ENCODE results near the gene CAPN15.
"Not testable (repeated sequence)": the region's sequence is repeated elsewhere in the genome, so short reads cannot be mapped to it uniquely, and the experiment has no call there.

CAPN15 gene

DNA sequence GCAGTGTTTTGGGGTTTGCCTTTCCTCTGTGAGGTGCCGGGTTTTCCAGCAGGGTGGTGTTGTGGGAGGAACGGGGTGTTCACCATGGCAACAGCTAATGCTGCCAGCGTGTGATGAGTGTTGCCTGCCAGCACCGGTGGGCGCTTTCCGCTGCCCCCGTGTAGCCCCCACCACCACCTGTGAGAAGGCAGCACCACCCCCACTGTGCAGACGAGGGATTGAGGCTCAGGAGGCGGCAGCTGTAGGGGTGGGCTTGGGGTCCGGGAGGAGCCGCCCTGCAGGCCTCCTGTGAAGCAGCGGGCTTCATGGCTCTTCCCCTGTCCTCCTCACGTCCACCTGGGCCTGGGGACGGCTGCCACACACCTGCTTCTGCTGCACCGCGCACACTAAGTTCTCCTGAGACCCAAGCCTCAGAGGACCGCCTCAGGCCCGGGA is 67.6 kb downstream of the CAPN15 start:
- no peak for DNase-seq

DNA sequence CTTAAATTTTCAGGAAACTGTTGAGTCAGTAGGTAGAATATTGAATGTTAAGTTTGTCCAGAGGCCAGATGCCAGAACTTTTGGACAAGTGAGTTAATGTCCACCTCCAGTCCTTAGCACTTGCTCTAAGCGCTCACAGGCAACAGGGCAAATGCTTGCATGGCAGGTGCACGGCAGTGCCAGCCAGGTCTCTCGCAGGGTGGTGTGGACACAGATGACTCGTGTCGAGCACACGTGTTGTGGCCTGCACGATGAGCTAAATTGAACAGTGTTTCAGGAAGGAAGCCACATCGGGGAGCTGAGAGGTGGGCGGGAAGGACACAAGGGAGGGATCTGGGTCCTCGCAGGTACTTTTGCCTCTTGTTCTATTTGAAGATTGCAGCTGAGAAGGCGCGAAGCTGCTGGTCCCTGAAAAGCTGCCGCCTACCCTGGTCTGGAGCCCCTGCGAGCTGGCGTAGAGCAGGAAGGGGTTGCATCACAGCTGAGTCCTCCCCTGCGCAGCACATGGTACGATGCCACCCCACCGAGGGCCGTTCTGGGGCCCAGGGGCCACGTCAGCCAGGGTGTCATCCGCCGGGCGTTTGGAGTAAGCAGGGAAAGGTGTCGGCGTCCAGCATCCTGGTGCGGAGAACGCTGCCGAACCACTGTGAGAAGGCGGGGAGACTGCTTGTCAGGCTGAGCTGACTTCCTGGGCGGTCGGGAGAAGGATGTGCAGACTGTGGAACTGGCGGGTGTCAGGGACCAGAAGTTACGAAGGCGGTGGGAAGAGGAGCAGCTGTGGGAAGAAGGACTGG is 68.6 kb downstream of the CAPN15 start:
- DNase-seq: no peak

DNA sequence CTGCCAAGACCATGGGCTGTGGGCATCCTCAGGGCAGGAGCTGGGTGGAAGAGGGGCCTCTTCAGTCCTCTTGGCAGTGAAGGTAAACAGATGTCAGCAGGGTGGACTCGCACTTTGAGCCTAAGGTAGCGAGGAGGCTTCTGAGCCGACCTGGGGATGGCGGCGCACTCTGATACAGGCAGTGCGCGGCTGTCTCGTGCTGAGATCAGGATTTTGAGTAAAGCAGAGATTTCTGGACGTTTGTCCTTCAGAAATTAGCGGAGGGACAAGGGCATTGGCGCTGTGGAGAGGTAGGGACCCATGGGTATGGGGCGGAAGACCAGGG is 69.2 kb downstream of the CAPN15 start:
- DNase-seq: no peak

DNA sequence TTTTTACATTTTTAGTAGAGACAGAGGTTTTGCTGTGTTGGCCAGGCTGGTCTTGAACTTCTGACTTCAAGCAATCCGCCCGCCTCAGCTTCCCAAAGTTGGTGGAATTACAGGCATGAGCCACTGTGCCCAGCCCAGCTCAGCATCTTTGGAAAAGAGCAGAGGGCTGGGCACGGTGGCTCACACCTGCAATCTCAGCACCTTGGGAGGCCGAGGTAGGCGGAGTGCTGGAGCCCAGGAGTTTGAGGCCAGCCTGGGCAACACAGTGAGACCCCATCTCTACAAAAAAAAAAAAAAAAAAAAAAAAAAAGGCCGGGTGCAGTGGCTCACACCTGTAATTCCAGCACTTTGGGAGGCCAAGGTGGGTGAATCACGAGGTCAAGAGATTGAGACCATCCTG is 70.1 kb downstream of the CAPN15 start:
- DNase-seq: not testable (repeated sequence)

DNA sequence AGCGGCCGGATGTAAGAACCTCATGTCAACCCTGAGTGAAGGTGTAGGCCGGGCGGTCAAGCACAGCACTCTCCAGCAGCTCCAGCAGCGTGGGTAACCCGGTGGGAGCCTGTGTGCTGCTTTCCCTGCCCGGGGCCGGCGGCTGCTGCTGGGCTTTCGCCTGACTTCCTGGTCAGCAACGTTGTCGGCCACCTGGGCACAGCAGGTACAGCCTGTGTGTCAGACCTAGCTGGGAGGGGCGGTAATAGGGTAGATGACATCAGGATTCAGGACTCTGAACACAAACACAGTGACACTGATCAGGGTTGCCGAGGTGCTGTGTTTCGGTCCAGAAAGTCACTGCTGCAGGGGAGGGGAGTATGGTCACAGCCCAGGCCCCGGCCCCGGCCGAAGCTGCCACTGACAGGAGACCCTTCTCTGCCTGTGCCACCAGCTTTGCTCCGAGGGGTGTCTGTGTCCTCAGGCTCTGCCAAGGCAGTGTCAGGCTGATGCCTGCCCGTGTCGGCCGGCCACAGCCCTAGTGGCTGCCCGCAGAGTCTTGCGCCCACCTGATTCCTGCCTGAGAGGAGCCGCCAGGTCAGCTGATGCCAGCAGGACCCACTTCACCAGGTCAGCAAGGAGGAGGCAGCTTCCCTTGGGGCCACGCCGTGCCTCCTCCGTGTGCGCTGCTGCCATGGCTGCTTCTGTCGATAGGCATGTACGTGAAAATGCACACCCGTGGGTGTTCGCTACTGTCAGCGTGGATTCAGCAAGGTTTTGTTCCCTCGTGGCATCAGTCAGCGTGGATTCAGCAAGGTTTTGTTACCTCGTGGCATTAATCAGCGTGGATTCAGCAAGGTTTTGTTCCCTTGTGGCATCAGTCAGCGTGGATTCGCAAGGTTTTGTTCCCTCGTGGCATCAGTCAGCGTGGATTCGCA is 71.6 kb downstream of the CAPN15 start:
- no peak for DNase-seq

DNA sequence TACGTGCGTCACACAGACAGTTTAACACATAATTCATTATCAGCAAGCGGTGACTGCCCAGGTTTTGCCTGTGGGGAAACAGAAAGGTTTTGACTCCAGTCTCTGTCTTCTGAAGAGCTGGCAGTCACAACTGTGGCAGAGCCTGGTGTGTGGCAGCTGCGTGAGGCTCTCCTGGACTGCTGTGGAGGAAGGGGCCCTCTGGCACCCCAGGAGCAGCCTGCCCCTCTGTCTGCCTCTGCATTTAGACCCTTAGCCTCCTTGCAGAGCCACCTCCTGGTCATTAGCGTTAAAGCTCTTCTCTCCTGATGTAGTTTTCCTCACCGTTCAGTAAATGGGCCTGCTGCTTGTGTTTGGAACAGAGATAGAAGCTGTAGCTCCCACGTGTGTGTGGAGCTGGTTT is 73.3 kb downstream of the CAPN15 start:
- DNase-seq: no peak

DNA sequence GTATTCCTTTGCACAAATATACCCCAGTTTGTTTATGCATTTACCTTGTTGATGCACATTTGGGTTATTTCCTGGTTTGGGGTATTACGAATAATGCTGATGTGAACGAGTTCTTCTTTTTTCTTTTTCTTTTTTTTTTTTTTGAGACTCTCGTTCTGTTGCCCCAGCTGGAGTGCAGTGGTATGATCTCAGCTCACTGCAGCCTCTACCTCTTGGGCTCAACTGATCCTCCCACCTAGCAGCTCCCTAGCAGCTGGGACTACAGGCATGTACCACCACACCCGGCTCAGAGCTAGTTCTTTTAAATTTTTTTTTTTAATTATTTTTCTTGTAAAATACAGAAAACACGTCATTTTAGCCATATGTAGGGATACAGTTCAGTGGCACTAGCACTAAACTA is 76.4 kb downstream of the CAPN15 start:
- DNase-seq: no peak
